ENCODE measurements around the gene IQCB1.
"Not testable (repeated sequence)": the region's sequence is repeated elsewhere in the genome, so short reads cannot be mapped to it uniquely, and the experiment has no call there.

IQCB1 gene

DNA sequence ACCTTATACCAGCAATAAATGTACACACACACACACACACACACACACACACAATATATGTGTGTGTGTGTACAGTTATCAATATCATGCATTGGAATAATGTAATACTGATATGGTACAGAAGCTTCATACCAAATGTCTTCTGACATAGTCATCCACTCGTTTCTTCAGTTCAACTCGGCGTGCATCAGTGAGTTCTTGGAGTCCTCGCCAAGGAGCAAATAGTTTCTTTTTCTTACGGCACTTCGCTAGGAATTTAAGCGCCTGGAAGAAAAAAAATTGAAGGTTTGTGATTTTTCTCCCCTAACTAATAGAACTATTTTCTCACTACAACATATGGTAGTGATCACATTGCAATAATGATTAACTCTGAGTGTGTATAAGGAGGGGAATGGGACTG is 53.2 kb downstream of the IQCB1 start:
- Histone ChIP-seq H3K9me3 (ENCODE audit: control insufficient read depth in 1 of 2, low read length in 2 of 2) (no peaks in the 10 kb centered on the region), H3K36me3 (ENCODE audit: control insufficient read depth in 1 of 2, insufficient read depth in 2 of 2, low read length in 2 of 2) (peaks cover 21 to 46% of the 10 kb centered on the region in 2 donors), H3K27me3 (ENCODE audit: control insufficient read depth in 1 of 2, insufficient read depth in 2 of 2, low read length in 2 of 2) (no peaks in the 10 kb centered on the region), H3K27ac (ENCODE audit: low read depth, low read length) (no peak overlapping the region), H3K4me3 (ENCODE audit: low read depth in 1 of 2, low read length in 2 of 2) (no peak overlapping the region), H3K9ac (ENCODE audit: low read depth in 1 of 2, low read length in 2 of 2) (no peak overlapping the region), H3K4me1 (ENCODE audit: control insufficient read depth in 1 of 2, insufficient read depth in 2 of 2, low read length in 2 of 2) (no peaks in the 10 kb centered on the region)

DNA sequence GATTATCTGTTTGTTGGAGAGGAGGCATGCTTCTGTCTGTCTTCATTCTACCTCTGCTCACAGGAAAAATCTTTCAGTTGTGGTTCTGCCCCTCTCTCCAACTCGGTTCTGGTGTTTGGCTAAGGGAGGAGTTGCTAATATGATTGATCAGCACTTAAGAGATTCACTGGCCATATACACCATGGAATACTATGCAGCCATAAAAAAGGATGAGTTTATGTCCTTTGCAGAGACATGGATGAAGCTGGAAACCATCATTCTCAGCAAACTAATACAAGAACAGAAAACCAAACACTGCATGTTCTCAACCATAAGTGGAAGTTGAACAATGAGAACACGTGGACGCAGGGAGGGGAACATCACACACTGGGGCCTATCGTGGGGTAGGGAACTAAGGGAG is 59.8 kb downstream of the IQCB1 start:
- H3K27me3 ChIP-seq (ENCODE audit: control insufficient read depth in 1 of 2, insufficient read depth in 2 of 2, low read length in 2 of 2); H3K4me3 ChIP-seq (ENCODE audit: low read depth in 1 of 2, low read length in 2 of 2); H3K4me1 ChIP-seq (ENCODE audit: control insufficient read depth in 1 of 2, insufficient read depth in 2 of 2, low read length in 2 of 2); H3K9ac ChIP-seq (ENCODE audit: low read depth in 1 of 2, low read length in 2 of 2); H3K27ac ChIP-seq (ENCODE audit: low read depth, low read length); H3K9me3 ChIP-seq (ENCODE audit: control insufficient read depth in 1 of 2, low read length in 2 of 2): not testable (repeated sequence)
- H3K36me3 ChIP-seq (ENCODE audit: control insufficient read depth in 1 of 2, insufficient read depth in 2 of 2, low read length in 2 of 2): peaks cover 27 to 45% of the 10 kb centered on the region in 2 donors

GRCh38 chr3:121769246-121769645 is 65.6 kb downstream of the IQCB1 start:
- no peaks in the 10 kb centered on the region for H3K9me3 ChIP-seq (ENCODE audit: control insufficient read depth in 1 of 2, low read length in 2 of 2)
- no peak overlapping the region for H3K9ac ChIP-seq (ENCODE audit: low read depth in 1 of 2, low read length in 2 of 2)
- H3K4me1 ChIP-seq (ENCODE audit: control insufficient read depth in 1 of 2, insufficient read depth in 2 of 2, low read length in 2 of 2): no peaks in the 10 kb centered on the region
- H3K27ac ChIP-seq (ENCODE audit: low read depth, low read length): no peak overlapping the region
- peaks cover 22 to 37% of the 10 kb centered on the region in 2 donors for H3K36me3 ChIP-seq (ENCODE audit: control insufficient read depth in 1 of 2, insufficient read depth in 2 of 2, low read length in 2 of 2)
- H3K4me3 ChIP-seq (ENCODE audit: low read depth in 1 of 2, low read length in 2 of 2): no peak overlapping the region
- H3K27me3 ChIP-seq (ENCODE audit: control insufficient read depth in 1 of 2, insufficient read depth in 2 of 2, low read length in 2 of 2): no peaks in the 10 kb centered on the region

DNA sequence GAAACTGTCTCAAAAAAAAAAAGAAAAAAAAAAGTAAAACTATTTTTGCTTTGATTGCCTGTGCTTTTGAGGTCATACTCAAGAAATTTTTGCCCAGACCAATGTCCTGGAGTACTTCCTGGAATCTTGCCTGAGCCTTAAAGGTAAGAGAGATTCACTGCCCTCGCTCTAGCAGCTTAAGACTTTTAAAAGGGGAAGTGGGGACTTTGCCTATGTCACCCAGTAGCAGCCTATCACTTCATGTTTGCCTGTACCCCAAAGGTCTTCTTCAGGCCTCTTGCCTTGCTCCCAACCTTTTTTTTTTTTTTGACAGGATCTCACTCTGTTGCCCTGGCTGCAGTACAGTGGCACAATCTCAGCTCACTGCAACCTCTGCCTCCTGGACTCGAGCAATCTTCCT is 66.4 kb downstream of the IQCB1 start:
- H3K36me3 ChIP-seq (ENCODE audit: control insufficient read depth in 1 of 2, insufficient read depth in 2 of 2, low read length in 2 of 2): peaks cover 17 to 37% of the 10 kb centered on the region in 2 donors
- no peaks in the 10 kb centered on the region for H3K4me1 ChIP-seq (ENCODE audit: control insufficient read depth in 1 of 2, insufficient read depth in 2 of 2, low read length in 2 of 2)
- H3K27ac ChIP-seq (ENCODE audit: low read depth, low read length): no peak overlapping the region
- no peak overlapping the region for H3K4me3 ChIP-seq (ENCODE audit: low read depth in 1 of 2, low read length in 2 of 2)
- H3K9me3 ChIP-seq (ENCODE audit: control insufficient read depth in 1 of 2, low read length in 2 of 2): no peaks in the 10 kb centered on the region
- no peak overlapping the region for H3K9ac ChIP-seq (ENCODE audit: low read depth in 1 of 2, low read length in 2 of 2)
- no peaks in the 10 kb centered on the region for H3K27me3 ChIP-seq (ENCODE audit: control insufficient read depth in 1 of 2, insufficient read depth in 2 of 2, low read length in 2 of 2)

DNA sequence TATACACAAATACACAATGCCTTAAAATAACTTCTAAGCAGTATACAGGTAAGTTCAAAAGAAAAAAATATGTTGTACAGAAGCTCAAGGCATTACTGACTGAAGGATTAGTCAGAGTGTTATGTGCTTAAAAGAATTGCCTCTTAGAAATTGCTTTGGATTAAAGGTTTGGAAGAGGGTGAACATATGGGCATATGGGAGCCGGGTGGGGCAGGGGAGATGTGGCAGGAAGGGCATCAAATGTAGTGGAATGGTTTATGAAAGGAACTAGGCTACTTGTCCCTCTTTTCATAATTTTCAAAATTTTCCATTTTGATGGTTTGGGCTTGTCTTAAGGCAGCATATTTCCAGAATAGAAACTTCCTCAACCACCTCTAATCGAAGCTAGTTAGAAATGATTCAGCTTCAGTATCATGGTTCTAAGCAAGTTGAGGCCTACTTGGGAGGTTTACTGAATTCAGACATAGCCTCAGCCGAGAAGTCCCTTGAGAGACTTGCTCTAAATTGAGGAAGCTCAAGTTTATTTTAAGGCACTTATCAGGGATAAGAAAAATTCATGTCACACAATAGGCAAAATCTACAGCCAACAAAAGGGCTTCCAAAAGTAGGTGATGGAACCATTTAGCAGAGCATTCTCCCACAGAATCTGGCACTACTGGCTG is 75.2 kb downstream of the IQCB1 start:
- H3K9ac ChIP-seq (ENCODE audit: low read depth in 1 of 2, low read length in 2 of 2): no peak overlapping the region
- no peak overlapping the region for H3K4me3 ChIP-seq (ENCODE audit: low read depth in 1 of 2, low read length in 2 of 2)
- H3K27ac ChIP-seq (ENCODE audit: low read depth, low read length): no peak overlapping the region
- no peaks in the 10 kb centered on the region for H3K4me1 ChIP-seq (ENCODE audit: control insufficient read depth in 1 of 2, insufficient read depth in 2 of 2, low read length in 2 of 2)
- no peaks in the 10 kb centered on the region for H3K27me3 ChIP-seq (ENCODE audit: control insufficient read depth in 1 of 2, insufficient read depth in 2 of 2, low read length in 2 of 2)
- no peaks in the 10 kb centered on the region for H3K36me3 ChIP-seq (ENCODE audit: control insufficient read depth in 1 of 2, insufficient read depth in 2 of 2, low read length in 2 of 2)
- no peaks in the 10 kb centered on the region for H3K9me3 ChIP-seq (ENCODE audit: control insufficient read depth in 1 of 2, low read length in 2 of 2)

DNA sequence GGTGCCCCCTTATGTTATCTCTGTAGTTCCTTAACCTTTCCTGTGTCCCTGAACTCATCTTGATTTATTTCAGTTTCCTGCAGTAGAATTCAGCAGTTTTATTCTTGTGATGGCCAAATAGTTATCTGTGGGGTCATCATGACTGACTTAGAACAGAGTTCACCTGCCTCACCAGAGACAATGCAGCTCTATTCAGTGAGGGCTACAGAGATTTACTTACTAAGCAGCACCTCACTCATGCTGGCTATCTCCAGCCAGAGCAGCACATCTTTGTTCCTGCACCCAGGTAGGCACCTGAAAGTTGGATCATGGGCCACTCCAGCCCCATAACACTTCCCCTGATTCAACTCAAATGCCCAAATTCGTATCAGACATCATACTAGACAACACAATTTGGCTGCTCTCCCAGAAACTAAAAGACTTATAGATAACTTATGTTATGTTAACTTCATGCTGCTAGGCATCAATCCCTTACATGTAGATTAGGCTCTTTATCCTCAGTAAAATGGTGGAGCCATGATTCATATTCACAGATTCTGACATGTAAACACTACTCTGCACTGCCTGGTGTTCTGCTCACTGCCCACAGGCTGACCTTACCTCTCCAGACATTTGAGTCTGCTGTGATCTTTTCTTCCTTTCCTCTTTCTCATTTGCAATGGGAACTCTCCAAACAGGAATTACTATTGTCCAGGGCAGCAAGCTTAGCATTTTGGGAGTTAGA is 76.0 kb downstream of the IQCB1 start:
- Histone ChIP-seq H3K27me3 (ENCODE audit: control insufficient read depth in 1 of 2, insufficient read depth in 2 of 2, low read length in 2 of 2) (no peaks in the 10 kb centered on the region), H3K4me1 (ENCODE audit: control insufficient read depth in 1 of 2, insufficient read depth in 2 of 2, low read length in 2 of 2) (no peaks in the 10 kb centered on the region), H3K36me3 (ENCODE audit: control insufficient read depth in 1 of 2, insufficient read depth in 2 of 2, low read length in 2 of 2) (no peaks in the 10 kb centered on the region)

GRCh38 chr3:121757812-121758545 is 76.9 kb downstream of the IQCB1 start:
- Histone ChIP-seq H3K4me1 (ENCODE audit: control insufficient read depth in 1 of 2, insufficient read depth in 2 of 2, low read length in 2 of 2) (no peaks in the 10 kb centered on the region), H3K9me3 (ENCODE audit: control insufficient read depth in 1 of 2, low read length in 2 of 2) (no peaks in the 10 kb centered on the region), H3K27me3 (ENCODE audit: control insufficient read depth in 1 of 2, insufficient read depth in 2 of 2, low read length in 2 of 2) (no peaks in the 10 kb centered on the region), H3K27ac (ENCODE audit: low read depth, low read length) (no peak overlapping the region), H3K36me3 (ENCODE audit: control insufficient read depth in 1 of 2, insufficient read depth in 2 of 2, low read length in 2 of 2) (no peaks in the 10 kb centered on the region), H3K9ac (ENCODE audit: low read depth in 1 of 2, low read length in 2 of 2) (no peak overlapping the region), H3K4me3 (ENCODE audit: low read depth in 1 of 2, low read length in 2 of 2) (no peak overlapping the region)

More for the DNA sequence above, 76.0 kb downstream of the IQCB1 start:
- no peak overlapping the region for H3K27ac ChIP-seq (ENCODE audit: low read depth, low read length)
- no peak overlapping the region for H3K9ac ChIP-seq (ENCODE audit: low read depth in 1 of 2, low read length in 2 of 2)
- no peaks in the 10 kb centered on the region for H3K9me3 ChIP-seq (ENCODE audit: control insufficient read depth in 1 of 2, low read length in 2 of 2)
- H3K4me3 ChIP-seq (ENCODE audit: low read depth in 1 of 2, low read length in 2 of 2): no peak overlapping the region

DNA sequence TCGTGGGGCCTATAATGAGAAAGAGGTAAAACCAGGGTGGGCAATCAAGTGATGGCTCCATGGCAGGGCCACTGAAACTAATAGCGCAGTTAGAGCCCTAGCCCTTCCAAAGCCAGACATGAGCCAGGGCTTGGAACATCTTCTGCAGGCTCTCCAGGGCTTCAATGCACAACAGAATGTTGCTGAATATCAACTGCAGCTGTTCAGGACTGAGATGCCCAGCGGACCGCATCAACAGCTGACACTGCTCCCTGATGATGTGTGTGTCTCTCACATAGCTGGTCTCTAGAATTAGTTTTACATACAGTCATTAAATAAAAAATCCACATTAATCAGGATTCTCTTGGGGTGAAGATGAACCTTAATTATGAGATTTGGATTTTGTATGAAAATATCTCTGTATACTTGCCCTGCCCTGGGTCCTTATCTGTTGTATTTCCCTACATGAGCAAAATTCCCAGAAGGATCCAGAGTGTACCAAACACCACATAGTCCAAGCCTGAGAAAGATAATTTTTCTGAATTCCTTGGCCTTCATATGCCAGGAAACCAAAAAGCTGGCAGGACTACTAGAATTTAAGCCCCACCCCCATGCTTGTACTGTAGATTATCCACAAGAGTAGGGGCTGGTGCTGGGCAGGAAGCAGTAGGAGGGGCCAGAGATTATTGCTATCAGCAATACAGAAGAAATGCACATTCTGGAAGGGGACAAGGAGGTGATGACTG is 77.6 kb downstream of the IQCB1 start:
- Histone ChIP-seq H3K4me3 (ENCODE audit: low read depth in 1 of 2, low read length in 2 of 2) (no peak overlapping the region), H3K27ac (ENCODE audit: low read depth, low read length) (no peak overlapping the region), H3K9ac (ENCODE audit: low read depth in 1 of 2, low read length in 2 of 2) (no peak overlapping the region), H3K9me3 (ENCODE audit: control insufficient read depth in 1 of 2, low read length in 2 of 2) (no peaks in the 10 kb centered on the region), H3K4me1 (ENCODE audit: control insufficient read depth in 1 of 2, insufficient read depth in 2 of 2, low read length in 2 of 2) (no peaks in the 10 kb centered on the region), H3K36me3 (ENCODE audit: control insufficient read depth in 1 of 2, insufficient read depth in 2 of 2, low read length in 2 of 2) (no peaks in the 10 kb centered on the region), H3K27me3 (ENCODE audit: control insufficient read depth in 1 of 2, insufficient read depth in 2 of 2, low read length in 2 of 2) (no peaks in the 10 kb centered on the region)

GRCh38 chr3:121752772-121753171 is 82.1 kb downstream of the IQCB1 start:
- H3K4me3 ChIP-seq (ENCODE audit: low read depth in 1 of 2, low read length in 2 of 2): no peak overlapping the region
- no peak overlapping the region for H3K9ac ChIP-seq (ENCODE audit: low read depth in 1 of 2, low read length in 2 of 2)
- H3K27me3 ChIP-seq (ENCODE audit: control insufficient read depth in 1 of 2, insufficient read depth in 2 of 2, low read length in 2 of 2): no peaks in the 10 kb centered on the region
- H3K36me3 ChIP-seq (ENCODE audit: control insufficient read depth in 1 of 2, insufficient read depth in 2 of 2, low read length in 2 of 2): no peaks in the 10 kb centered on the region
- no peak overlapping the region for H3K27ac ChIP-seq (ENCODE audit: low read depth, low read length)
- H3K4me1 ChIP-seq (ENCODE audit: control insufficient read depth in 1 of 2, insufficient read depth in 2 of 2, low read length in 2 of 2): peaks cover 13 to 14% of the 10 kb centered on the region in 2 donors
- H3K9me3 ChIP-seq (ENCODE audit: control insufficient read depth in 1 of 2, low read length in 2 of 2): no peaks in the 10 kb centered on the region

DNA sequence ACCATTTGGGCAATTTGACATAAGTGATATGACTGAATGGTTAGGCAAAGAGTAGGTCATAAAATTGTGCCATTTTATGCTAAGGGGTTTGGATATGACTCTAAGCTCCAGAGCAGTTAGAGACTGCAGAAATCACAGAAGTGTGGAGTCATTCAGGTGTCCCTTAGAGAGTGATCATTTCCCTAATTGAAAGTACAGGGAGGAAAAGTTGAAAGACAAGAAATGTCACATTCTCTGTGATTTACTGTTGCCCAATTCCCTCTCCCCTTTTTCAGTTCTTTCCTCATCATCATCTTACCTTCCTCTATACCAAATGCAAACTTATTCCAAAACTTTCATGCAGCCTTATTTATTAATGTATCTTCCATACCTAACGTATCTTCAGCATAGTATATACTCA is 82.6 kb downstream of the IQCB1 start:
- Histone ChIP-seq H3K27ac (ENCODE audit: low read depth, low read length) (no peak overlapping the region), H3K36me3 (ENCODE audit: control insufficient read depth in 1 of 2, insufficient read depth in 2 of 2, low read length in 2 of 2) (no peaks in the 10 kb centered on the region), H3K27me3 (ENCODE audit: control insufficient read depth in 1 of 2, insufficient read depth in 2 of 2, low read length in 2 of 2) (no peaks in the 10 kb centered on the region), H3K4me1 (ENCODE audit: control insufficient read depth in 1 of 2, insufficient read depth in 2 of 2, low read length in 2 of 2) (peaks cover 13 to 19% of the 10 kb centered on the region in 2 donors), H3K9me3 (ENCODE audit: control insufficient read depth in 1 of 2, low read length in 2 of 2) (no peaks in the 10 kb centered on the region), H3K4me3 (ENCODE audit: low read depth in 1 of 2, low read length in 2 of 2) (no peak overlapping the region), H3K9ac (ENCODE audit: low read depth in 1 of 2, low read length in 2 of 2) (no peak overlapping the region)

All from duodenal mucosa (tissue), 2 donors.